ENCODE results near the gene SPATA31C1. TPM values are rescaled to one million over a fixed set of nuclear protein-coding genes. Genes with fewer than 3 reads are reported as not detected.

The SPATA31C1 gene
- total RNA-seq, 1 experiment from 2014 or later, result 0.15 TPM

- Histone ChIP-seq H3K27me3 (ENCODE audit: insufficient read depth, low read length) (no peaks in the 10 kb centered on the region), H3K18ac (ENCODE audit: insufficient read length, low read depth, low read length) (no peak overlapping the region), H3K4me2 (ENCODE audit: insufficient read depth, insufficient read length, low read length) (no peak overlapping the region), H3K4ac (ENCODE audit: low read depth, low read length) (no peak overlapping the region), H3T11ph (ENCODE audit: low read length) (no peak overlapping the region), H2BK12ac (ENCODE audit: insufficient read length, low read depth, low read length) (no peak overlapping the region), H4K5ac (ENCODE audit: insufficient read length, low read depth, low read length) (no peak overlapping the region), H3K23ac (ENCODE audit: insufficient read length, low read depth, low read length) (no peak overlapping the region), H2BK120ac (ENCODE audit: low read depth, low read length, poor library complexity, severe bottlenecking) (no peak overlapping the region), H2BK5ac (ENCODE audit: insufficient read length, low read length) (no peak overlapping the region), H2AFZ (ENCODE audit: low read length) (no peak overlapping the region), H3K9ac (ENCODE audit: extremely low read depth, insufficient read length, low read length) (no peak overlapping the region), H2BK15ac (ENCODE audit: low read depth, low read length) (no peak overlapping the region), H3K56ac (ENCODE audit: insufficient read length, low read depth, low read length) (no peak overlapping the region), H3K4me1 (ENCODE audit: insufficient read depth, low read length) (no peaks in the 10 kb centered on the region), H4K91ac (ENCODE audit: insufficient read length, low read depth, low read length) (no peak overlapping the region), H3K79me1 (ENCODE audit: insufficient read depth, low read depth, low read length, poor library complexity, severe bottlenecking) (no peaks in the 10 kb centered on the region), H4K8ac (replicated peaks; ENCODE audit: insufficient read length, low read depth, low read length) (no peak overlapping the region), H3K9me3 (ENCODE audit: control insufficient read depth, low read depth, low read length) (peaks cover 2% of the 10 kb centered on the region), H2AK5ac (ENCODE audit: insufficient read length, low read length) (no peak overlapping the region), H4K20me1 (ENCODE audit: control insufficient read depth, insufficient read depth, insufficient read length) (no peaks in the 10 kb centered on the region), H2BK20ac (ENCODE audit: low read depth, low read length, poor library complexity, severe bottlenecking) (no peak overlapping the region), H3K23me2 (ENCODE audit: insufficient read length, low read depth, low read length, poor library complexity, severe bottlenecking) (no peaks in the 10 kb centered on the region), H3K14ac (ENCODE audit: insufficient read depth, low read length) (no peak overlapping the region), H3K27ac (ENCODE audit: insufficient read length, low read depth, low read length) (no peak overlapping the region), H3K79me2 (ENCODE audit: insufficient read depth, low read length) (no peaks in the 10 kb centered on the region)
- TF ChIP-seq CTCF (conservative IDR thresholded peaks at IDR 0.05), result no peak
- no peak overlapping the region for H3K4me3 Mint-ChIP-seq
- H3K27ac Mint-ChIP-seq, result no peak overlapping the region
- peaks cover 6% of the 10 kb centered on the region for H3K27me3 Mint-ChIP-seq (ENCODE audit: low read depth)
- peaks cover 0 to 6% (median 0%) of the 10 kb centered on the region in 3 experiments; a peak in 4 of 7 replicates for H3K36me3 Mint-ChIP-seq (ENCODE audit: insufficient read depth in 1 of 3, low read depth in 3 of 3)
- no CpG with 5 or more reads among the region's 3 CpGs for WGBS (ENCODE audit: extremely low coverage, insufficient read length, low lambda C conversion rate)
- DNase-seq, result no peak
- peaks cover 8 to 11% of the 10 kb centered on the region in 2 experiments for H3K9me3 Mint-ChIP-seq
- no peaks in the 10 kb centered on the region for H3K4me1 Mint-ChIP-seq
Observed at GRCh38 chr9:87954230-87954629, 36.5 kb downstream of the SPATA31C1 start.

Measured in H9 (cell line).